ENCODE data around the gene PFKFB3.
"Not testable (repeated sequence)": the region's sequence is repeated elsewhere in the genome, so short reads cannot be mapped to it uniquely, and the experiment has no call there.

Gene PFKFB3

DNA sequence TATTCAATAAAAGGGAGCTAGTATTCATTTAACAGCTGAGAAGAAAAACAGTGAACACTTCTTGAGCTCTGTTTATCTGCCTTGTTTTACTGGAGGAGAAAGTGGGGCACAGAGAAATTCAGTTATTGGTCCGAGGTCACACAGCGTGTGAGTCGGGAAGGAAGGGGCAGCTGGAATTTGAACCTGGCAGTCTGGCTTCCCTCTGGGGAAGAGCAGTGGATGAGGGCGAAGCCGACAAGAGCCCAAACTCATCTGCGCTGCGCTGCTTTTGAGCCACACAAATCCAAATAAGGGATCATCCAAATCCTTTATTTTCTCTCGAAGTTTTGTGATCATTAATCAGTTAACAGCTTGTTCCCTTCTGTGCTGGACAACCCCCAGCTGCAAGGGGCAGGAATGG, 23.7 kb upstream of the PFKFB3 start:
- no peak for DNase-seq

GRCh38 chr10:6180480-6181110, 22.1 kb upstream of the PFKFB3 start:
- no peak for DNase-seq

GRCh38 chr10:6181249-6181648, 21.5 kb upstream of the PFKFB3 start:
- no peak for DNase-seq

DNA sequence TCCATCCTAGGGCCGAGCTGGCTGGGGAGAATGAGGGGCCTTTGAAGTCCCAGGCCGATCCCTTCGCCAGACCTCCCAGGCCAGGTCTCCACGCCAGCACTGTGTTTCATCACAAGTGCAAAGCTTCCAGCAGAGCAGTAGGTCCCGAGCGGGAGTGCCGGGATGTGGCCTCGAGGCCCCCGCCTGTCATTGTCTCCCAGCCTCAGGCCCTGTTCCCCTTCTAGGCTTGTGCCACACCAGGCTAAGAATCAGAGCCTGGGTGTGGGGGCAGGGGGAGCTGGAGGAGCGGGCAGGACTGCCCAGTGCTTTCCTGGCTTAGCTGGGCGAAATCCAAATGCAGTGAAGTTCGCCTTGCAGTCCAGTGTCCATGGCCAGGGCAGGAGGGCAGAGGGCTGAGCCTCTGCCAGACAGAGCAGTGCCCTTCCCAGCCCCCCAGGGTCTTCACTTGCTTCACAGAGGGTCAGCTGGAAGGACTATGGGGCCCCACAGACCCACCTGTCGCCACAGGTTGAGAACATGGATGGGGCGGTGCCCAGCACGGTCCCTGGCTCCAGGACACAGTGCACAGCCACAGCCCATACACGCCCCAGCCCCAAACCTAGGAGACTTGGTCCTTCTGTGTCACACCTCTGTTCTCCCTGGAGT, 20.2 kb upstream of the PFKFB3 start:
- DNase-seq = no peak

- DNase-seq = no peak
Measured at GRCh38 chr10:6185039-6185716, 17.6 kb upstream of the PFKFB3 start.

DNA sequence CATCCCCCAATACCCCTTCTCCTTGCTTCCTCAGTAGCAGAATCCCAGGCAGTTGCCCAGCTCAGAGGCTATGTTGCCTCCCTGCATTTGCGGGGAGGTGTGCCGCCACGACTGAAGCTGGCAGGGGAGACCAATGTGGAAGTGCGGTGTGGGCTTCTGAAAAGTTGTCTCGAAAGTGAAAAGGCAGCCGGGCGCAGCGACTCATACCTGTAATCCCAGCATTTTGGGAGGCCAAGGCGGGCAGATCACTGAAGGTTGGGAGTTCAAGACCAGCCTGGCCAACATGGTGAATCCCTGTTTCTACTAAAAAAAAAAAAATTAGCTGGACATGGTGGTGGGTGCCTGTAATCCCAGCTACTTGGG, 15.9 kb upstream of the PFKFB3 start:
- no peak for DNase-seq

DNA sequence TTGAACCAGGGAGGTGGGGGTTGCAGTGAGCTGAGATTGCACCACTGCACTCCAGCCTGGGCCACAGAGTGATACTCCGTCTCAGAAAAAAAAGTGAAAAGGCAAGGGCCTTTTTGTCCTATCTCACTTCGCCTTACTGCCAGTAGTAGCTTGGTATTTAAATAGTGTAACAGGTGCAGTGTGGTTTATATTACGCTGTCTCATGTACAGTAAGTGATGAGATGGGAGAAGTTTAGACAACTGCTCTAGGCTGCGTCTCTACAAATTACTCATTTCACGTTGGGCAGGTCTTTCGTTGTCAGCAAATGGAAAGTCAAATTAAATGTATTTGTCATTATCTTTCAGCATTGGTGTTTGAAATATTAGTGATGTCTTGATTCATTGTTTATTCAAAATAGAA, 15.5 kb upstream of the PFKFB3 start:
- DNase-seq = no peak

- not testable (repeated sequence) for DNase-seq
Measured at GRCh38 chr10:6190033-6190432, 12.7 kb upstream of the PFKFB3 start.

DNA sequence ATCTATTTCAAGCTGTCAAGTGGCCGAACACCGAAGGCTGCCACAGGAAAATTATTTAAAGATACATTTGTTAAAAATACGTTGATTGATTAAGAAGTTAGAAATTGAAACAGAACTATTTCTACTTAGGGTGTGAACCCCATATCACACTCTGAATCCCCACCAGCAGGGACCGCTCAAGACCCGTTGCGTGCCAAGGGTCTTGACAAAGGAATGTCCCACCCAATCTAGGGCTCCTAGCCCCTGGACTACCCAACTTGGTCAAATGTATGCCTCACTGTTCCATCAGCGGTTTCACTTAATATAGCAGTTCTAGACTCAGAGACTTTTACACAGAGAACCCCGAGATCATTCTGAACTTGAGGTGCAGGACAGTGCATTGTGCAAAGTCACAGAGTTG, 11.6 kb upstream of the PFKFB3 start:
- no peak for DNase-seq

GRCh38 chr10:6191569-6191968, 11.2 kb upstream of the PFKFB3 start:
- no peak for DNase-seq

- not testable (repeated sequence) for DNase-seq
Measured at GRCh38 chr10:6193342-6193741, 9.4 kb upstream of the PFKFB3 start.

DNA sequence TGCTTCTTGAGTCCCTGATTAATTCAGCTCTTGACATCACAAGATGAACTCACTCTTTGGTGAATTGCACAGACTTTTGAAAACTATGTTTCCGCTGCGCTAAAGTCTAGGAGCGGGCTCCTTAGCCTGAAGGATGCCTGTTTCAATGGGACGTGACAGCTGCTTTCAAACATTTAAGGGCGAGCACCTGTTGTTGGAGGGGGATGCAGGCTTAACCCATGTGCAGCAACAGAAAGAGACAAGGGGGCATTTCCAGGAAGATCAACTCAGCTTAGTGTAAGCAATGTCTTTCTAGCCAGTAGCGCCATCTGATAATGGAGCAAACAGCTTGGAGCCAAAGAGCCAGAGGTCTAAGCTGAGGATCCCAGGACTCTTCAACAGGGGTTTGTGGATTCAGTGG, 8.4 kb upstream of the PFKFB3 start:
- DNase-seq = no peak

GRCh38 chr10:6195376-6195775, 7.4 kb upstream of the PFKFB3 start:
- DNase-seq = no peak

DNA sequence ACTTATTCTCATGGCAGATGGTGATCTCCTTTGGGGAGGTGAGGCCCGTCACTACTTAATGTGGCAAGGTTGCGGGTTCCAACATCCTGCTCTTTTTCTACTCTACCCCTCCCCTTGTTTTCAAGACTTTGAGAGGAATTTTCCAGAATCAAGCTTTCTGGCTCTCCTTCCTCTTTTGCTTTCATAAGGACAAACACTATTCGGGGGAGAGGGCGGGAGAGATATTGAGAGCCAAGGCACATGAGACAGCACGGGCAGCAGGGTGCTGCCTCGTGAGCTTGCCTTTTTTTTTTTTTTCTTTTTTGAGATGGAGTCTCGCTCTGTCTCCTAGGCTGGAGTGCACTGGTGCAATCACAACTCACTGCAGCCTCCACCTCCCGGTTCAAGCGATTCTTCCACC, 6.9 kb upstream of the PFKFB3 start:
- peak in 1 of 2 donors; percentile 23 for DNase-seq

DNA sequence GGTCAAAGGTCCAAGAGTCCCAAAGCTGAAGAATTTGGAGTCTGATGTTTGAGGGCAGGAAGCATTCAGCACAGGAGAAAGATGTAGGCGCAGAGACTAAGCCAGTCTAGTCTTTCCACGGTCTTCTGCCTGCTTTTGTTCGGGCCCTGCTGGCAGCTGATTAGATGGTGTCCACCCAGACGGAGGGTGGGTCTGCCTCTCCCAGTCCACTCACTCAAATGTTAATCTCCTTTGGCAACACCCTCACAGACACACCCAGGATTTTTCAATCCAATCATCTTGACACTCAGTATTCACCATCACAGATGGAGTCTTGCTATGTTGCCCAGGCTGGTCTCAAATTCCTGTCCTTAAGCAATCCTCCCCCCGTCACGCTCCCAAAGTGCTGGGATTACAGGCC, 6.2 kb upstream of the PFKFB3 start:
- not testable (repeated sequence) for DNase-seq

GRCh38 chr10:6197321-6197720, 5.4 kb upstream of the PFKFB3 start:
- no peak for DNase-seq

DNA sequence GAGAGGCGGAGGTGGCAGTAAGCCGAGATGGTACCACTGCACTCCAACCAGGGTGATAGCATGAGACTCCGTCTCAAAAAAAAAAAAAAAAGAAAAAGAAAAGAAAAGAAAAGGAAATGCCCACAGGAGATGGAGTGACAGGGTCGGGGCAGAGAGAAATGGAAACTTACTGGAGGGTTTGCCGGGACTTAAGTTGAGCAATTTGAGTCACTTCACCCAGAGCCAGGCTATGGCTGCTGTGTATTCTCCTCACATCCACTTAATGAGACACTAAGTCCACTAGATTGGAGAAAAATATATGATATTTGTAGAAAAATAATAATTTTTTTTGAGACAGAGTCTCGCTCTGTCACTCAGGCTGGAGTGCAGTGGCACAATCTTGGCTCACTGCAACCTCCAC, 4.6 kb upstream of the PFKFB3 start:
- no peak for DNase-seq

- no peak for DNase-seq
Measured at GRCh38 chr10:6199131-6199733, 3.5 kb upstream of the PFKFB3 start.

GRCh38 chr10:6200440-6200733, 2.3 kb upstream of the PFKFB3 start:
- no peak for DNase-seq

- DNase-seq = peak in 1 of 2 donors; percentile 34
Measured at GRCh38 chr10:6200734-6201515, 1.8 kb upstream of the PFKFB3 start.

GRCh38 chr10:6201516-6201975, 1.2 kb upstream of the PFKFB3 start:
- DNase-seq = peak; percentile 75 to 78

DNA sequence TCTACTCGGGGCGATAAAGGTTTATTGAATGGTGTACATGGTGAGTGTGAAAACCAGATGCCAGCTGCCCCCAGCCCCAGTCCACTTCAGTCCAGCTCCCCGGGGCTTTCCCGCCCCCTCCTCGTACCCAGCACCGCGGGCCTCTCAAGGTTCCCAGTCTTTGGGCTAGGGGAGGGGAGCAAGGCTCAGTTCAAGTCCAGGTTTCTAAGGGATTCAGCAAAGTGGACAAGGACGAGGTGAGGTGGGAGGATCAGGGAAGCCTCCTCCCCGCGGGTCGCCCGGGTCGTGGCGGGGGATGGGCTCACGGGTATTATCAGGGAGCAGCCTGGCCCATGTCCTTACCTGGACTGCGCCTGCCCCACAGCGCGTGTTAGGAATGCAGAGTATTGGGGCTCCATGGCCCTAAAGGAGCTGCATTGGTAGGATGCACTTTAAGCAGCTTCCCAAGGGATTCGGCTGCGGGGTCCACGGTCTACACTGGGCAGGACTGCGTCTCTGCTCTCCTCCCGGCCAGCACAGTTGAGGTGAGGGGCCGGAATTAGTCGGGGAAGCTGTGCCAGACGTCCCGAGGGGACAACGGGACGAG, 541 bp upstream of the PFKFB3 start:
- DNase-seq = no peak

Data from CD4-positive, alpha-beta T cell treated with Interleukin-1 beta for 1 hour (primary cell).